Upper lobe of right lung (tissue), 1 donor: ENCODE data around the gene JARID2. TPM values are rescaled to one million over a fixed set of nuclear protein-coding genes. Genes with fewer than 3 reads are reported as not detected.
"Not testable (repeated sequence)": the region's sequence is repeated elsewhere in the genome, so short reads cannot be mapped to it uniquely, and the experiment has no call there.

Experiments
- ATAC-seq: fragments of 200-7000 bp; cut with Tn5 transposase; one replicate; pipeline ENCODE4 v1.9.1; 2020; ENCODE audit warnings: mild to moderate bottlenecking, moderate library complexity
- DNase-seq: peaks from one replicate; pipeline ENCODE4 v3.0.0-alpha.2; 2020
- H3K27ac ChIP-seq: fragments of 200-600 bp; one replicate; pipeline ENCODE4 v1.8.0; 2022
- H3K27me3 ChIP-seq: fragments of 200-600 bp; one replicate; pipeline ENCODE4 v1.8.0; 2022; ENCODE audit warnings: mild to moderate bottlenecking
- H3K36me3 ChIP-seq: fragments of 200-600 bp; one replicate; pipeline ENCODE4 v1.8.0; 2022
- H3K4me1 ChIP-seq: fragments of 200-600 bp; one replicate; pipeline ENCODE4 v1.8.0; 2022
- H3K4me3 ChIP-seq: fragments of 200-600 bp; one replicate; pipeline ENCODE4 v1.8.0; 2022; ENCODE audit warnings: mild to moderate bottlenecking
- H3K9me3 ChIP-seq: fragments of 200-600 bp; one replicate; pipeline ENCODE4 v1.8.0; 2022
- intact Hi-C: fragments of 100-400 bp; cut with DNase I; formaldehyde crosslinking; loops from one replicate; pipeline ENCODE4 v1.11.0; 2022
- total RNA-seq: library from RNA; stranded (reverse); fragmentation: NEBNext Ultra II Directional; extraction: Animal tissue kit (Norgen Biotek cat#: 25700); gene quantifications from one replicate; pipeline ENCODE4 v1.2.1, GENCODE V29; 2021
- TF ChIP-seq, protein P1 (sequence below): fragments of 200-600 bp; IDR thresholded peaks from one replicate; pipeline ENCODE4 v1.8.0; 2022; ENCODE audit warnings: antibody characterized with exemption
- donor health status: DM: no; HTN: yes; CAD: no; lungs with severe emphysema.

Gene JARID2
- total RNA-seq, 1 donor from 2014 or later, result 15.1 TPM

DNA sequence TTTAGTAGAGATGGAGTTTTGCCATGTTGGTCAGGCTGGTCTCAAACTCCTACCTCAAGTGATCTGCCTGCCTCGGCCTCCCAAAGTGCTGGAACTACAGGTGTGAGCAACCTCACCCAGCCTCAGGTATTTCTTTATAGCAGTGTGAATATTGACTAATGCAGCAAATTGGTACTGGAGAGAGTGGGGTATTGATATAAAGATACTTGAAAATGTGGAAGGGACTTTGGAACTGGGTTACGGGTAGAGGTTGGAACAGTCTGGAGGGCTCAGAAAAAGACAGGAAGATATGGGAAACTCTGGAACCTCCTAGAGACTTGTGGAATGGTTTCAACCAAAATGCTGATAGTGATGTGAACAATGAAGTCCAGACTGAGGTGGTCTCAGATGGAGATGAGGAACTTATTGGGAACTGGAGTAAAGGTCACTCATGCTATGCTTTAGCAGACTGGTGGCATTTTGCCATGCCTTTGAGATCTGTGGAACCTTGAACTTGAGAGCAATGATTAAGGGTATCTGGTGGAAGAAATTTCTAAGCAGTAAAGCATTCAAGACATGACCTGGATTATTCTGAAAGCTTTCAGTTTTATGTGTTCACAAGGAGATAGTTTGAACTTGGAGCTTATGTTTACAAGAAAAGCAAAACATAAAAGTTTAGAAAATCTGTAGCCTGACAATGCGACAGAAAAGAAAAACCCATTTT, 289.8 kb downstream of the JARID2 start:
- peaks cover 10% of the 10 kb centered on the region for H3K36me3 ChIP-seq
- TF ChIP-seq, protein P1, sequence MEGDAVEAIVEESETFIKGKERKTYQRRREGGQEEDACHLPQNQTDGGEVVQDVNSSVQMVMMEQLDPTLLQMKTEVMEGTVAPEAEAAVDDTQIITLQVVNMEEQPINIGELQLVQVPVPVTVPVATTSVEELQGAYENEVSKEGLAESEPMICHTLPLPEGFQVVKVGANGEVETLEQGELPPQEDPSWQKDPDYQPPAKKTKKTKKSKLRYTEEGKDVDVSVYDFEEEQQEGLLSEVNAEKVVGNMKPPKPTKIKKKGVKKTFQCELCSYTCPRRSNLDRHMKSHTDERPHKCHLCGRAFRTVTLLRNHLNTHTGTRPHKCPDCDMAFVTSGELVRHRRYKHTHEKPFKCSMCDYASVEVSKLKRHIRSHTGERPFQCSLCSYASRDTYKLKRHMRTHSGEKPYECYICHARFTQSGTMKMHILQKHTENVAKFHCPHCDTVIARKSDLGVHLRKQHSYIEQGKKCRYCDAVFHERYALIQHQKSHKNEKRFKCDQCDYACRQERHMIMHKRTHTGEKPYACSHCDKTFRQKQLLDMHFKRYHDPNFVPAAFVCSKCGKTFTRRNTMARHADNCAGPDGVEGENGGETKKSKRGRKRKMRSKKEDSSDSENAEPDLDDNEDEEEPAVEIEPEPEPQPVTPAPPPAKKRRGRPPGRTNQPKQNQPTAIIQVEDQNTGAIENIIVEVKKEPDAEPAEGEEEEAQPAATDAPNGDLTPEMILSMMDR, result no peak
- no peak overlapping the region for H3K4me3 ChIP-seq
- no peak overlapping the region for H3K27ac ChIP-seq
- no peaks in the 10 kb centered on the region for H3K9me3 ChIP-seq
- ATAC-seq, result no peak
- peaks cover 5% of the 10 kb centered on the region for H3K4me1 ChIP-seq
- H3K27me3 ChIP-seq, result no peaks in the 10 kb centered on the region
- intact Hi-C loops, result no loop called here
- DNase-seq, result no peak

DNA sequence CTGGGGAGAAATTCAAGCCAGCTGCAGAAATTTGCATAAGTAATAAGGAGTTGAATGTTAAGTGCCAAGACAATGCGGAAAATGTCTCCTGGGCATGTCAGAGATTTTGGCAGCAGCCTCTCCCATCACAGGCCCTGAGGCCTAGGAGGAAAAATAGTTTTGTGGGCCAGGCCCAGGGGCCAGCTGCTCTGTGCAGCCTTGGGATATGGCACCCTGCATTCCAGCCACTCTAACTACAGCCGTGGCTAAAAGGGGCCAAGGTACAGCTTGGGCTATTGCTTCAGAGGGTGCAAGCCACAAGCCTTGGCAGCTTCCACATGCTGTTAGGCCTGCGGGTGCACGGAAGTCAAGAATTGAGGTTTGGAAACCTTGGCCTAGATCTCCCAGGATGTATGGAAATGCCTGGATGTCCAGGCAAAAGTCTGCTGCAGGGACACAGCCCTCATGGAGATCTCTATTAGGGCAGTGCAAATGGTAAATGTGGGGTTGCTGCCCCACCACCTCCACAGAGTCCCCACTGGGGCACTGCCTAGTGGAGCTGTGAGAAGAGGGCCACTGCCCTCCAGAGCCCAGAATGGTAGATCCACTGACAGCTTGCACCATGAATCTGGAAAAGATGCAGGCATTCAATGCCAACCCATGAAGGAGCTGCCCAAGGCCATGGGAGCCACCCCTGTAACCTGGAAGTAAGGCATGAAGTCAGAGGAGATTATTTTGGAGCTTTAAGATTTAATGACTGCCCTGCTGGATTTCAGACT, 290.5 kb downstream of the JARID2 start:
- TF ChIP-seq, protein P1, result no peak
- no peaks in the 10 kb centered on the region for H3K27me3 ChIP-seq
- H3K4me1 ChIP-seq, result peaks cover 5% of the 10 kb centered on the region
- DNase-seq, result no peak
- H3K4me3 ChIP-seq, result no peak overlapping the region
- ATAC-seq, result no peak
- H3K9me3 ChIP-seq, result no peaks in the 10 kb centered on the region
- intact Hi-C loops, result no loop called here
- peaks cover 6% of the 10 kb centered on the region for H3K36me3 ChIP-seq
- H3K27ac ChIP-seq, result no peak overlapping the region

DNA sequence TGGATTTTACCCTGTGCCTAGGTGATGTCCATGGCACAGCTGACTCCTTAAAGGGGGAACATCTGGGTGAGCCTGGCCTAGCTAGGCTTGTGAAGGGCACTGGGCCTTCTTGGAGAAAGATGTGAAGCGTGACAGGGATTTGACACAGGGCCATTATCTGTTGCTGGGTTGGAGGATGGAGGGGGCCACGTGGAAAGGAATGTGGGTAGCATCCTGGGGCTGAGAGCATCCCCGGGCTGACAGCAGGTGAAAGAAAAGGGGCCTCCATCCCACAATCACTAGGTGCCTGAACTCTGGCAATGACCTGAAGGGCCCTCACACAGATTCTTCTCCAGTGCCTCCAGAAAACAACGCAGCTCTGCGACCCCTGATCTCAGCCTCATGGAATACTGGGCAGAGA, 292.2 kb downstream of the JARID2 start:
- TF ChIP-seq, protein P1, result no peak
- no peaks in the 10 kb centered on the region for H3K36me3 ChIP-seq
- peaks cover 5% of the 10 kb centered on the region for H3K4me1 ChIP-seq
- ATAC-seq (no peak), DNase-seq (no peak)
- no peaks in the 10 kb centered on the region for H3K27me3 ChIP-seq
- H3K9me3 ChIP-seq, result no peaks in the 10 kb centered on the region
- H3K4me3 ChIP-seq, result no peak overlapping the region
- no peak overlapping the region for H3K27ac ChIP-seq
- intact Hi-C loops, result no loop called here

DNA sequence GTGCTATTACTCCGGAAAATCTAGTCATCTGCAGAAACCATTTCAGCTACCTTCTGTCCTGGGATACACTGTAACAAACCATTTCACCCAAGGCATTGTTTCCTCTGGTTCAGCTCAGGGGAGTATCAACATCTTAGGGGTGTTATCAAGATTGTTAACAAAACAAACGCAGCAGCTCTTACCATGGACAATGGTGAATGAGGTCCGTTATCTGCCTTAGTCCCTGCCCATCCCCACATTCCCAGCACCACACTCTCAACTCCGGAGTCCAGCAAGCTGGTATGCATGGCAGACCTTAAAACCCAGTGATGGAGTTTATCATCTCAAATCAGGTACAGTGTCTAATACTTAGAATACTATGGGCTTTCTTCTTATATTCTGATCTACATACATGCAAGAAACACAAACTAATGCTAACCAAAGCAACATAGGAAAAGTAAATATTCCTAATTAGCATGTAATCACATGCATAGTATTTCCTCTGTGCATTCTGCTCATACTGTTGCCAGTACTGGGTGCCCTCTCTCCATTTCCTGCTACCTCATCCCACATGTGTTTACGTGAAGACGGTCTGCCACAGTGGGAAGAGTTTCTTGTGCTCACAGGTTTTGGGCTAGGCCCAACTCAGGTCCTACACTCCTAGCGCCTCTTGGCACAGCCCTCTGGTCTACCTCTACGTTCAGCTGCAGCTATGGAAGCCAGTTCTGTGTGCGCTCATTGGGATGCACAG, 293.1 kb downstream of the JARID2 start:
- Histone ChIP-seq H3K36me3 (no peaks in the 10 kb centered on the region), H3K4me3 (no peak overlapping the region), H3K27me3 (no peaks in the 10 kb centered on the region), H3K4me1 (peaks cover 5% of the 10 kb centered on the region), H3K27ac (no peak overlapping the region), H3K9me3 (no peaks in the 10 kb centered on the region)
- ATAC-seq (peak; percentile 6), DNase-seq (no peak)
- TF ChIP-seq, protein P1, result no peak
- intact Hi-C loops, result no loop called here

DNA sequence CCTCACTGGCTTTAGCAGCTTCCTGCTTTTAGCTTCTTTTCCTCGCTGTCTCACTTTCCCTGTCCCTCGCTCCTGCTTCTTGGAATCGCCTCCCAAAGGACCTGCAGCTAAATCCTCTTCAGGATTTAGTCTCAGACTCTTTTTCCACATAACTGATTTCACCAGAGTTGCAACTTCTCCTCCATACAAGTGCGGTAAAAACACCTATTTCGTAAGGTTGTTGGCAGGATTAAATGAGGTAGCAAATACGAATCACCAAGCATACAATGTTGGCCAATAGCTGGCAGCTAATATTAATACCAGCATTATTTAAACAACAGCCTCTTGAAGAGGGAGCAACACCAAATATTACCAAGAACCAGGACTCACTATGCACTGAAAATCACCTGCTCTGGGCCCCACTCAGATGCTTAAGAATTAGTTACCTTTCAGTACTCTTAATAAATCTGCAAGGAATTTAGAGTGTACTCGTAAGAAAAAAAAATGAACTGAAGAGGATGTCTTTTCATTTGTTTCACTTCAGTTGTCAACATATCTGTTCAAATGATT, 293.9 kb downstream of the JARID2 start:
- DNase-seq, result no peak
- H3K4me1 ChIP-seq, result peaks cover 5% of the 10 kb centered on the region
- no peaks in the 10 kb centered on the region for H3K9me3 ChIP-seq
- intact Hi-C loops, result no loop called here
- H3K36me3 ChIP-seq, result no peaks in the 10 kb centered on the region
- H3K4me3 ChIP-seq, result no peak overlapping the region
- H3K27ac ChIP-seq, result no peak overlapping the region
- no peaks in the 10 kb centered on the region for H3K27me3 ChIP-seq
- peak; percentile 82 for ATAC-seq
- TF ChIP-seq, protein P1, result no peak

DNA sequence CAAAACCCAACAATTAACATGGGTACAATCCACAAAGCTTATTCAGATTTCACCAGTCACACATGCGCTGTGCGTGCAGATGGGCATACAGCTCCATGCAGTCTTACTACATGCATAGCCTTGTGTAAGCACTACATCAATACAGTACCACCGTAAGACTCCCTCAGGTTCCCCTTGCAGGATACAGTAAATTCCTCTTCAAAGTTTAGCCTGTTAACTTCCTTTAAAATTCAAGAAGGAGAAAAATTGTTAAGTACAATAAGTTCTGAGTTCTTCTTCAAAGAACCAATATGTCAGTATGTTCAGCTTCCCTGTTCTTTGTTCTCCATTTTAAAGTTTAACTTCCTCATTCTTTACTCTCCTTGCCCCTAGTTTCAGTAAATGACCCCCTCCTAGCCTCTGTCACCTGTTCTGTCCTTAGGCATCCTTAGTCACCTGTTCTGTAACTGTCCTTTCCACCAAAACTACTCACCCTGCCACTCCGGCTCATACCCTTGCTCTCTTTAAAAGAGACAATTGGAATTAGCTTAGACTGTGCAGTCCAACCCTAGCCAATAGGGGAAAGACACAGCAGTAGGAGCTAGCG, 297.6 kb downstream of the JARID2 start:
- H3K36me3 ChIP-seq, H3K27me3 ChIP-seq, H3K4me3 ChIP-seq, H3K9me3 ChIP-seq, DNase-seq, H3K4me1 ChIP-seq, intact Hi-C loops, H3K27ac ChIP-seq: not testable (repeated sequence)
- peak; percentile 28 for ATAC-seq
